Ectodermal cell (in vitro differentiated cells): Measurements from ENCODE around the gene NECAB2.

Experiments used
- H3K27ac ChIP-seq: 2 replicates; pipeline ENCODE4 v1.7.0; 2013; ENCODE audit warnings: mild to moderate bottlenecking, low read depth, low read length; ENCODE audit not compliant: insufficient read depth, poor library complexity, severe bottlenecking
- H3K27me3 ChIP-seq: 2 replicates; pipeline ENCODE4 v1.7.0; 2013; ENCODE audit warnings: mild to moderate bottlenecking, low read length; ENCODE audit not compliant: insufficient read depth, control insufficient read depth, poor library complexity, severe bottlenecking
- H3K36me3 ChIP-seq: one replicate; pipeline ENCODE4 v1.7.0; 2013; ENCODE audit warnings: low read length; ENCODE audit not compliant: control insufficient read depth, insufficient read depth
- H3K4me1 ChIP-seq: one replicate; pipeline ENCODE4 v1.7.0; 2013; ENCODE audit warnings: low read length; ENCODE audit not compliant: control insufficient read depth, insufficient read depth
- H3K4me3 ChIP-seq: 2 replicates; pipeline ENCODE4 v1.7.0; 2013; ENCODE audit warnings: low read depth, low read length, control low read depth; ENCODE audit not compliant: insufficient read depth
- H3K9me3 ChIP-seq: 2 replicates; pipeline ENCODE4 v1.7.0; 2013; ENCODE audit warnings: mild to moderate bottlenecking, low read length, moderate library complexity; ENCODE audit not compliant: control insufficient read depth
- WGBS, 2 experiments: methylation state at CpG; one replicate each; pipeline ENCODE4 v1.1.7; 2013; ENCODE audit warnings: missing lambda C conversion rate in 2 of 2; 5-methylcytosine and 5-hydroxymethylcytosine counted together

NECAB2 gene

GRCh38 chr16:83977056-83977815 is 9.2 kb downstream of the NECAB2 start:
- H3K9me3 ChIP-seq = peaks cover 4% of the 10 kb centered on the region
- H3K27ac ChIP-seq = no peak overlapping the region
- no peaks in the 10 kb centered on the region for H3K36me3 ChIP-seq
- H3K4me3 ChIP-seq = no peak overlapping the region
- WGBS, 2 experiments = 93 to 97% methylated on average over 6 of the region's 6 CpGs
- no peaks in the 10 kb centered on the region for H3K27me3 ChIP-seq
- no peaks in the 10 kb centered on the region for H3K4me1 ChIP-seq

GRCh38 chr16:83978401-83978904 is 10.4 kb downstream of the NECAB2 start:
- WGBS, 2 experiments = 92 to 97% methylated on average over 5 of the region's 5 CpGs
- Histone ChIP-seq H3K4me3 (no peak overlapping the region), H3K9me3 (peaks cover 4% of the 10 kb centered on the region), H3K4me1 (no peaks in the 10 kb centered on the region), H3K36me3 (no peaks in the 10 kb centered on the region), H3K27ac (no peak overlapping the region), H3K27me3 (no peaks in the 10 kb centered on the region)

GRCh38 chr16:83979441-83979840 is 11.4 kb downstream of the NECAB2 start:
- no peak overlapping the region for H3K27ac ChIP-seq
- no peaks in the 10 kb centered on the region for H3K36me3 ChIP-seq
- H3K27me3 ChIP-seq = no peaks in the 10 kb centered on the region
- WGBS, 2 experiments = 50 to 70% methylated on average over 7 of the region's 7 CpGs
- H3K4me1 ChIP-seq = no peaks in the 10 kb centered on the region
- H3K4me3 ChIP-seq = no peak overlapping the region
- peaks cover 4% of the 10 kb centered on the region for H3K9me3 ChIP-seq

GRCh38 chr16:83980794-83981193 is 12.8 kb downstream of the NECAB2 start:
- 94% methylated on average over 2 of the region's 2 CpGs for WGBS, 2 experiments
- Histone ChIP-seq H3K4me3 (no peak overlapping the region), H3K36me3 (no peaks in the 10 kb centered on the region), H3K9me3 (peaks cover 4% of the 10 kb centered on the region), H3K4me1 (no peaks in the 10 kb centered on the region), H3K27me3 (no peaks in the 10 kb centered on the region), H3K27ac (no peak overlapping the region)

- Histone ChIP-seq H3K27ac (no peak overlapping the region), H3K4me3 (no peak overlapping the region), H3K27me3 (no peaks in the 10 kb centered on the region), H3K36me3 (no peaks in the 10 kb centered on the region), H3K9me3 (peaks cover 4% of the 10 kb centered on the region), H3K4me1 (no peaks in the 10 kb centered on the region)
- 96 to 97% methylated on average over 8 of the region's 8 CpGs for WGBS, 2 experiments
These were observed 13.8 kb downstream of the NECAB2 start for GRCh38 chr16:83981799-83982198.

GRCh38 chr16:83983491-83983890 is 15.4 kb downstream of the NECAB2 start:
- Histone ChIP-seq H3K4me1 (no peaks in the 10 kb centered on the region), H3K27ac (no peak overlapping the region)
- 100% methylated on average over 2 of the region's 4 CpGs; no CpG with 5 or more reads in 1 of the 2 experiments for WGBS, 2 experiments

GRCh38 chr16:83989300-83989699 is 21.3 kb downstream of the NECAB2 start:
- H3K4me1 ChIP-seq = peaks cover 28% of the 10 kb centered on the region
- H3K27ac ChIP-seq = peak overlapping the region; percentile 83
- no peaks in the 10 kb centered on the region for H3K9me3 ChIP-seq
- no peaks in the 10 kb centered on the region for H3K27me3 ChIP-seq
- no peak overlapping the region for H3K4me3 ChIP-seq
- H3K36me3 ChIP-seq = peaks cover 3% of the 10 kb centered on the region
- WGBS, 2 experiments = 90 to 92% methylated on average over 8 of the region's 8 CpGs

More at GRCh38 chr16:83983491-83983890, 15.4 kb downstream of the NECAB2 start:
- Histone ChIP-seq H3K4me3 (no peak overlapping the region), H3K27me3 (no peaks in the 10 kb centered on the region), H3K9me3 (no peaks in the 10 kb centered on the region), H3K36me3 (no peaks in the 10 kb centered on the region)

GRCh38 chr16:83990492-83990891 is 22.4 kb downstream of the NECAB2 start:
- no peaks in the 10 kb centered on the region for H3K9me3 ChIP-seq
- 94 to 96% methylated on average over 11 of the region's 11 CpGs for whole genome bisulfite sequencing, 2 experiments

GRCh38 chr16:83992624-83993023 is 24.6 kb downstream of the NECAB2 start:
- Histone ChIP-seq H3K9me3 (no peaks in the 10 kb centered on the region), H3K27ac (no peak overlapping the region), H3K4me3 (no peak overlapping the region), H3K4me1 (peaks cover 45% of the 10 kb centered on the region), H3K36me3 (peaks cover 3% of the 10 kb centered on the region), H3K27me3 (no peaks in the 10 kb centered on the region)
- WGBS, 2 experiments = 85 to 89% methylated on average over 6 of the region's 6 CpGs

More at GRCh38 chr16:83990492-83990891, 22.4 kb downstream of the NECAB2 start:
- no peaks in the 10 kb centered on the region for H3K27me3 ChIP-seq
- H3K27ac ChIP-seq = no peak overlapping the region
- no peak overlapping the region for H3K4me3 ChIP-seq
- peaks cover 3% of the 10 kb centered on the region for H3K36me3 ChIP-seq
- peaks cover 37% of the 10 kb centered on the region for H3K4me1 ChIP-seq

GRCh38 chr16:83994087-83994486 is 26.0 kb downstream of the NECAB2 start:
- 96 to 98% methylated on average over 8 of the region's 8 CpGs for WGBS, 2 experiments
- no peaks in the 10 kb centered on the region for H3K27me3 ChIP-seq
- no peak overlapping the region for H3K27ac ChIP-seq
- H3K36me3 ChIP-seq = peaks cover 3% of the 10 kb centered on the region
- H3K4me3 ChIP-seq = no peak overlapping the region
- no peaks in the 10 kb centered on the region for H3K9me3 ChIP-seq
- H3K4me1 ChIP-seq = peaks cover 41% of the 10 kb centered on the region
